ENCODE measurements around the gene LOXL3. TPM values are rescaled to one million over a fixed set of nuclear protein-coding genes. Genes with fewer than 3 reads are reported as not detected.
"Not testable (repeated sequence)": the region's sequence is repeated elsewhere in the genome, so short reads cannot be mapped to it uniquely, and the experiment has no call there.

The LOXL3 gene
- total RNA-seq, 4 donors from 2014 or later: 7.2 to 13.2 (median 8.6) TPM

- Histone ChIP-seq H3K27me3 (peaks cover 61% of the 10 kb centered on the region), H3K27ac (no peak overlapping the region), H3K4me3 (no peak overlapping the region), H3K36me3 (no peaks in the 10 kb centered on the region), H3K4me1 (no peaks in the 10 kb centered on the region), H3K9me3 (no peaks in the 10 kb centered on the region)
- WGBS, 2 donors (ENCODE audit: low coverage in 1 of 2): 43 to 65% methylated on average over 5 of the region's 5 CpGs
- TF ChIP-seq EP300 (IDR thresholded peaks at IDR 0.05) (no peak), POLR2A (IDR thresholded peaks at IDR 0.05) (no peak), POLR2AphosphoS5 (IDR thresholded peaks at IDR 0.05) (no peak)
- TF ChIP-seq, protein P1, sequence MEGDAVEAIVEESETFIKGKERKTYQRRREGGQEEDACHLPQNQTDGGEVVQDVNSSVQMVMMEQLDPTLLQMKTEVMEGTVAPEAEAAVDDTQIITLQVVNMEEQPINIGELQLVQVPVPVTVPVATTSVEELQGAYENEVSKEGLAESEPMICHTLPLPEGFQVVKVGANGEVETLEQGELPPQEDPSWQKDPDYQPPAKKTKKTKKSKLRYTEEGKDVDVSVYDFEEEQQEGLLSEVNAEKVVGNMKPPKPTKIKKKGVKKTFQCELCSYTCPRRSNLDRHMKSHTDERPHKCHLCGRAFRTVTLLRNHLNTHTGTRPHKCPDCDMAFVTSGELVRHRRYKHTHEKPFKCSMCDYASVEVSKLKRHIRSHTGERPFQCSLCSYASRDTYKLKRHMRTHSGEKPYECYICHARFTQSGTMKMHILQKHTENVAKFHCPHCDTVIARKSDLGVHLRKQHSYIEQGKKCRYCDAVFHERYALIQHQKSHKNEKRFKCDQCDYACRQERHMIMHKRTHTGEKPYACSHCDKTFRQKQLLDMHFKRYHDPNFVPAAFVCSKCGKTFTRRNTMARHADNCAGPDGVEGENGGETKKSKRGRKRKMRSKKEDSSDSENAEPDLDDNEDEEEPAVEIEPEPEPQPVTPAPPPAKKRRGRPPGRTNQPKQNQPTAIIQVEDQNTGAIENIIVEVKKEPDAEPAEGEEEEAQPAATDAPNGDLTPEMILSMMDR (IDR thresholded peaks at IDR 0.05): no peak
- no peak for ATAC-seq
These were observed 10.5 kb upstream of the LOXL3 start for GRCh38 chr2:74564222-74564621.

DNA sequence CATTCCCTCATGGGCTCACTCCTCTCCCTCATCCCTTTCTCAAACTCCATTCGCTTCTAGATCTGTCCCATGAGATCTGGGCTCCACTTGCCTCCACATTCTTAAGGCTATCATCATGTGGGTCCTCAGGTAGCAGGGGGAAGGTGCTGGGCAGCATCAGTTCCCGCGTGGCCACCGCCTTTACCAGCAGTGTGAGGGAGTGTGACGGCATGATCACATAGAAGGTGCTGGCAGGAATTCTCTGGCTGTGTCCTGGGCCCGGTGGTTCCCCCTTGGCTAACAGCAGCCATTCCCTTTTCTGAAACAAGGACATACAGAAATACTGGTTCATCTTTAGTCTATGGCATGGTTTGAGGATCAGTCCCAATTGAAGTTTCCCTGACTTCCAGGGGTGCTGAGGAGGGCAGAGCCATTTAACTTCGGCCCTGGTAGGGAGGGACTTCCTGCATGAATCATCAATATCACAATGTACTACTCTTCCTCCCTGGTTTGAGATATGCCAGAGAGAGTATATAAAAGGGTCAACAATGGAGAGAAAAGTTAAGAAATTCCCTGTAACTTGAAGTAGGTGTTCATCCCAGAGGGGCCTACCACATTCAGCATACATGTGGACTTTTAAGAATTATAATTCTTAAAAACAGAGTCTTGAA, 8.5 kb upstream of the LOXL3 start:
- ATAC-seq: no peak
- TF ChIP-seq EP300 (IDR thresholded peaks at IDR 0.05): no peak
- TF ChIP-seq POLR2AphosphoS5 (IDR thresholded peaks at IDR 0.05): no peak
- TF ChIP-seq POLR2A (IDR thresholded peaks at IDR 0.05): no peak
- TF ChIP-seq, protein P1 (IDR thresholded peaks at IDR 0.05): no peak
- H3K27ac ChIP-seq: no peak overlapping the region
- 67 to 80% methylated on average over 3 to 5 of the region's 7 CpGs for WGBS, 2 donors (ENCODE audit: low coverage in 1 of 2)
- H3K4me3 ChIP-seq: no peak overlapping the region
- no peaks in the 10 kb centered on the region for H3K4me1 ChIP-seq
- peaks cover 50% of the 10 kb centered on the region for H3K27me3 ChIP-seq
- H3K9me3 ChIP-seq: no peaks in the 10 kb centered on the region
- H3K36me3 ChIP-seq: no peaks in the 10 kb centered on the region

- not testable (repeated sequence) for H3K27ac ChIP-seq, H3K4me1 ChIP-seq
- WGBS, 2 donors (ENCODE audit: low coverage in 1 of 2): 100% methylated on average over 1 of the region's 1 CpG
These were observed 7.3 kb upstream of the LOXL3 start for GRCh38 chr2:74561022-74561421.

DNA sequence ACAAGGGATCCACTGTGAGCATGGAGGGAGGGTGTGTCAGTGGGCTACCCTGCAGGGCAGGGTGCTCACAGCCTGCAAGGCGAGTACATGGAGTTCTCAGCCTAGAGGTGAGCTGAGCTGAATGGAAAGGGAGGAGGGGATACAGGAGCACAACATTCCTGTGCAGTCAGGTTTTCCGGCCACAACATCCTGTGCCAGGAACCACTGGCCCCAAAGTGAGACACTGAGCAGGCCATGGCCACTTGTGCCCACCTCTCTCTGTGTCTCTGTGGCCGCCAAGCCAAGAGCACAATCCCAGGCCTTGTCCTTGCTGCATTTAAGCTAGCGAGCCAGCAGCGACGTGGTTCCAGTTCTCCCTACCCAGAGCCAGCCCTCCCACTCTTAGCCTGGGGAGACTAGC, 6.8 kb upstream of the LOXL3 start:
- 54% methylated on average over 5 of the region's 6 CpGs; no CpG with 5 or more reads in 1 of the 2 donors for WGBS, 2 donors (ENCODE audit: low coverage in 1 of 2)
- Histone ChIP-seq H3K36me3 (peaks cover 0 to 11% of the 10 kb centered on the region in 2 donors), H3K9me3 (no peaks in the 10 kb centered on the region), H3K27ac (no peak overlapping the region), H3K27me3 (peaks cover 44% of the 10 kb centered on the region), H3K4me1 (peaks cover 0 to 6% (median 1%) of the 10 kb centered on the region in 3 donors), H3K4me3 (no peak overlapping the region)
- ATAC-seq: no peak
- TF ChIP-seq EP300 (IDR thresholded peaks at IDR 0.05): no peak

More at GRCh38 chr2:74561022-74561421, 7.3 kb upstream of the LOXL3 start:
- not testable (repeated sequence) for H3K36me3 ChIP-seq, H3K9me3 ChIP-seq, H3K4me3 ChIP-seq, ATAC-seq
- peaks cover 46% of the 10 kb centered on the region for H3K27me3 ChIP-seq

DNA sequence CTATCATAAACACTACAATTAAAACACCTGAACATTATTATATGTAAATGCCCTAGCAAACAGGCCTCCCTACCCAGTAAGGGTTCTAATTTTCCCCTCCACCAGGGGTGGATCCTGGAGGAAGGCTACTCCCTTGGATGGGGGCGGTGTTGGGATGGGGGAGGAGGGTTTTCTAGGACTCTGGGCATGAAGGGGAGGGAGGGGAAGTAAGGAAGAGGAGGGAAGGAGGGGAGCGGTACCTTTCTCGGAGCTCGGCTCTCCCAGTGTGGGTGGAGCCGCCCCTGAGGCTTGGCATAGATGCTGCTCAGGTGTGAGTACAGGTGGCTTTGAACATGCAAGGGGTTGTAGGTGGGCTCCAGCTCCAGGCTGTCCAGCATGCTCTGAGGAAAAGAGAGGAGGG, 6.2 kb upstream of the LOXL3 start:
- Histone ChIP-seq H3K4me1 (peaks cover 0 to 13% (median 7%) of the 10 kb centered on the region in 3 donors), H3K27ac (no peak overlapping the region), H3K27me3 (peaks cover 37% of the 10 kb centered on the region), H3K9me3 (no peaks in the 10 kb centered on the region), H3K4me3 (no peak overlapping the region), H3K36me3 (peaks cover 0 to 11% of the 10 kb centered on the region in 2 donors)
- 20% methylated on average over 3 of the region's 5 CpGs; no CpG with 5 or more reads in 1 of the 2 donors for WGBS, 2 donors (ENCODE audit: low coverage in 1 of 2)
- TF ChIP-seq, protein P1 (IDR thresholded peaks at IDR 0.05): no peak
- no peak for TF ChIP-seq POLR2AphosphoS5 (IDR thresholded peaks at IDR 0.05)
- TF ChIP-seq POLR2A (IDR thresholded peaks at IDR 0.05): no peak
- no peak for TF ChIP-seq EP300 (IDR thresholded peaks at IDR 0.05)
- ATAC-seq: no peak
